Ovary (tissue), 9 donors: Measurements from ENCODE around the gene ZBTB44. TPM values are rescaled to one million over a fixed set of nuclear protein-coding genes. Genes with fewer than 3 reads are reported as not detected.

Experiments
- DNase-seq, 5 donors: peaks; one replicate each; pipeline ENCODE4 v3.0.0-alpha.2; 2019 to 2020
- H3K27ac ChIP-seq, 2 donors: fragments of 200-600 bp; one replicate each; pipeline versions ENCODE4 v1.5.1 to v1.8.0; 2019 to 2022
- H3K27me3 ChIP-seq: fragments of 200-600 bp; one replicate; pipeline ENCODE4 v1.8.0; 2022
- H3K36me3 ChIP-seq: fragments of 200-600 bp; sonication (generic); one replicate; pipeline ENCODE4 v1.5.1; 2019
- H3K4me1 ChIP-seq: one replicate; pipeline ENCODE4 v1.8.1; 2013; ENCODE audit warnings: mild to moderate bottlenecking, moderate library complexity; ENCODE audit not compliant: insufficient read depth
- H3K4me3 ChIP-seq: fragments of 200-600 bp; sonication (generic); one replicate; pipeline ENCODE4 v1.5.1; 2017
- H3K9me3 ChIP-seq, 2 donors: fragments of 200-600 bp in 1 of 2; sonication (generic) in 1 of 2; one replicate each; pipeline versions ENCODE4 v1.5.1 to v1.8.1; 2013 to 2019; ENCODE audit warnings: mild to moderate bottlenecking in 1 of 2, moderate library complexity in 1 of 2
- EP300 ChIP-seq: sonication (generic); formaldehyde crosslinking; IDR thresholded peaks from one replicate; pipeline ENCODE4 v1.6.1; 2017; ENCODE audit warnings: antibody characterized with exemption
- POLR2A ChIP-seq: fragments of 450-650 bp; IDR thresholded peaks from one replicate; pipeline ENCODE4 v1.6.1; 2017; ENCODE audit warnings: antibody characterized with exemption, mild to moderate bottlenecking, moderate library complexity
- WGBS, 3 donors: extraction: QIAGEN DNeasy Blood & Tissue Kit in 1 of 3; methylation state at CpG; one replicate each; pipeline versions ENCODE4 v1.1.5 to v1.1.7; 2013 to 2017; 5-methylcytosine and 5-hydroxymethylcytosine counted together
- intact Hi-C, 4 donors: fragments of 100-400 bp; cut with DNase I; formaldehyde crosslinking; loops; one replicate each; pipeline versions ENCODE4 v1.11.0 to v1.15.1; 2022 to 2023
- polyA plus RNA-seq, 2 donors: library from polyadenylated mRNA; stranded (reverse); fragments of 200-250 nt in 1 of 2; fragments of 350-450 nt in 1 of 2; fragmentation: Illumina TruSeq in 1 of 2; extraction: RNeasy Lipid Tissue Mini Kit (QIAGEN cat#74804) in 1 of 2; gene quantifications; one replicate each; pipeline ENCODE4 v1.2.3, GENCODE V29; 2013 to 2014
- total RNA-seq, 7 donors: library from RNA; depleted of rRNA in 2 of 7; stranded (reverse); fragments of >200 nt in 2 of 7; fragmentation: NEBNext Ultra II Directional in 3 of 7; extraction: Animal tissue kit (Norgen Biotek cat#: 25700) in 3 of 7; gene quantifications; one replicate each; pipeline versions ENCODE4 v1.1.0 to v1.2.4, GENCODE V29; 2016 to 2023
- TF ChIP-seq, protein P1 (sequence below), 3 donors: fragments of 450-650 bp in 2 of 3; fragments of 200-600 bp in 1 of 3; IDR thresholded peaks; one replicate each; pipeline versions ENCODE4 v1.5.1 to v1.8.0; 2016 to 2022; ENCODE audit warnings: antibody characterized with exemption in 3 of 3, mild to moderate bottlenecking in 1 of 3
- donor health status: DM: no; HTN: no; CAD: no; lungs with moderate emphysema.
- donor health status: DM: no; HTN: no; CAD: no.
- donor health status: Bipolar disorder and iron deficiency.
- donor health status: DM: yes; HTN: yes; CAD: no.
- donor health status: DM: no; HTN: no; CAD: no.
- donor health status: DM: yes; HTN: yes; CAD: no.

Gene ZBTB44
- total and polyA plus RNA-seq, 9 donors, result 19.1 to 83.0 (median 57.9) TPM

GRCh38 chr11:130314184-130314749 lies 450 bp downstream of the ZBTB44 start:
- peak; percentile 49 to 74 (median 70) for DNase-seq
- intact Hi-C loops, result no loop called here
- 0 to 2% (median 1%) methylated on average over 42 to 65 of the region's 68 CpGs for WGBS, 3 donors
- no peaks in the 10 kb centered on the region for H3K27me3 ChIP-seq
- peak overlapping the region; percentile 87 to 91 for H3K27ac ChIP-seq
- H3K4me1 ChIP-seq, result peaks cover 2% of the 10 kb centered on the region
- no peaks in the 10 kb centered on the region for H3K9me3 ChIP-seq
- H3K4me3 ChIP-seq, result peak overlapping the region; percentile 50
- no peak for TF ChIP-seq POLR2A
- TF ChIP-seq, protein P1, sequence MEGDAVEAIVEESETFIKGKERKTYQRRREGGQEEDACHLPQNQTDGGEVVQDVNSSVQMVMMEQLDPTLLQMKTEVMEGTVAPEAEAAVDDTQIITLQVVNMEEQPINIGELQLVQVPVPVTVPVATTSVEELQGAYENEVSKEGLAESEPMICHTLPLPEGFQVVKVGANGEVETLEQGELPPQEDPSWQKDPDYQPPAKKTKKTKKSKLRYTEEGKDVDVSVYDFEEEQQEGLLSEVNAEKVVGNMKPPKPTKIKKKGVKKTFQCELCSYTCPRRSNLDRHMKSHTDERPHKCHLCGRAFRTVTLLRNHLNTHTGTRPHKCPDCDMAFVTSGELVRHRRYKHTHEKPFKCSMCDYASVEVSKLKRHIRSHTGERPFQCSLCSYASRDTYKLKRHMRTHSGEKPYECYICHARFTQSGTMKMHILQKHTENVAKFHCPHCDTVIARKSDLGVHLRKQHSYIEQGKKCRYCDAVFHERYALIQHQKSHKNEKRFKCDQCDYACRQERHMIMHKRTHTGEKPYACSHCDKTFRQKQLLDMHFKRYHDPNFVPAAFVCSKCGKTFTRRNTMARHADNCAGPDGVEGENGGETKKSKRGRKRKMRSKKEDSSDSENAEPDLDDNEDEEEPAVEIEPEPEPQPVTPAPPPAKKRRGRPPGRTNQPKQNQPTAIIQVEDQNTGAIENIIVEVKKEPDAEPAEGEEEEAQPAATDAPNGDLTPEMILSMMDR (IDR thresholded peaks at IDR 0.05), result no peak
- no peak for TF ChIP-seq EP300
- H3K36me3 ChIP-seq, result no peaks in the 10 kb centered on the region

DNA sequence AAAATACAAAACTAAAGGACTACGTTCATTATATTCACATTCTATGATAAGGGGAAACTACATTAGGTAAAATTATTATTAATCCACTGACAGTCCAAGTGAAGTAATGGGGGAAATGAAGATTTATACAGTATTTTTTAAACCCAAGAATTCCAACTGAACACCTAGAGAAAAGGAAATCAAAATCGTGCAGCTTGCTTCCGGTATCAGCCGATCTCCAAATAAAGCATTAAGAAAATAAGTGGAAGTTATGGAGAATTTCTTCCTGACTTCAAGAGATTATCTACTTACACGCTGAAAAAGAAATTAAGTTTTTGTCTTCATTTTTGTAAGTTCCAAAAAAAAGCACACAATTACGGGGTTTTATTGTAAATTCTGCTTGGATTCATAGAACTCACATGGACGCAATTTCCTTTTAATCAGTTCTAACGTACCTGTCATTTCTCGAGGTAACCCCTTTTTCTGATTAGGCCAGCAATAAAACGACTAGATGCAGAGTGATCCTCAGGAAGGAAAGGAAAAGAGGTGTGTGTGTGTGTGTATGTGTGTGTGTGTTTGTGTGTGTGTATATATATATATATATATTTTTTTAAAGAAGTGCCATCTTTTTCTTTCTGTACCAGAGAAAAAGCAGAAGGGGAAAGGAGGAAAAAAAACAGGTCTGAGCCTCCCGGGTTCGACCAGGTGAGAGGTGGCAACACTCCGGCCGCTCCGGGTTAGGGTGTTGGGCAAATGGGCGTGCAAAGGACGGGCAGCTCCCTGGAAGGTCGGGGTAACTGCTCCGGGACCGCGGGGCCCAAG lies 1.1 kb downstream of the ZBTB44 start:
- TF ChIP-seq POLR2A (no peak), EP300 (no peak)
- TF ChIP-seq, protein P1 (IDR thresholded peaks at IDR 0.05), result no peak
- H3K36me3 ChIP-seq, result no peaks in the 10 kb centered on the region
- DNase-seq, result no peak
- no peaks in the 10 kb centered on the region for H3K27me3 ChIP-seq
- peaks cover 2% of the 10 kb centered on the region for H3K4me1 ChIP-seq
- H3K27ac ChIP-seq, result peak overlapping the region; percentile 87 to 91
- 2% methylated on average over 21 of the region's 21 CpGs for WGBS, 3 donors
- H3K9me3 ChIP-seq, result no peaks in the 10 kb centered on the region
- intact Hi-C loops, result no loop called here
- peak overlapping the region; percentile 50 for H3K4me3 ChIP-seq

- intact Hi-C loops, result no loop called here
- TF ChIP-seq, protein P1 (IDR thresholded peaks at IDR 0.05), result no peak
- TF ChIP-seq POLR2A (no peak), EP300 (no peak)
Observed at GRCh38 chr11:130312046-130312445, 2.7 kb downstream of the ZBTB44 start.

GRCh38 chr11:130310622-130311021 lies 4.1 kb downstream of the ZBTB44 start:
- no peaks in the 10 kb centered on the region for H3K9me3 ChIP-seq
- H3K36me3 ChIP-seq, result no peaks in the 10 kb centered on the region
- 82 to 83% (median 82%) methylated on average over 4 of the region's 4 CpGs for WGBS, 3 donors
- H3K4me3 ChIP-seq, result no peak overlapping the region
- peaks cover 2% of the 10 kb centered on the region for H3K4me1 ChIP-seq
- TF ChIP-seq, protein P1 (IDR thresholded peaks at IDR 0.05), result no peak
- no peak for TF ChIP-seq EP300
- TF ChIP-seq POLR2A, result no peak
- no peak overlapping the region for H3K27ac ChIP-seq
- no peak for DNase-seq
- intact Hi-C loops, result no loop called here
- no peaks in the 10 kb centered on the region for H3K27me3 ChIP-seq

More at GRCh38 chr11:130312046-130312445, 2.7 kb downstream of the ZBTB44 start:
- Histone ChIP-seq H3K9me3 (no peaks in the 10 kb centered on the region), H3K4me3 (no peak overlapping the region), H3K4me1 (peaks cover 2% of the 10 kb centered on the region), H3K27me3 (no peaks in the 10 kb centered on the region), H3K27ac (no peak overlapping the region), H3K36me3 (no peaks in the 10 kb centered on the region)
- no peak for DNase-seq
